GM12878 (cell line): Measurements from ENCODE around the gene PPEF1. TPM values are rescaled to one million over a fixed set of nuclear protein-coding genes. Genes with fewer than 3 reads are reported as not detected.
"Not testable (repeated sequence)": the region's sequence is repeated elsewhere in the genome, so short reads cannot be mapped to it uniquely, and the experiment has no call there.

ENCODE experiments used
- ATAC-seq: fragments of 200-7000 bp; cut with Tn5 transposase; 3 replicates; pipeline ENCODE4 v1.9.1; 2020; ENCODE audit warnings: mild to moderate bottlenecking, moderate library complexity
- BruUV-seq: library from RNA; stranded (reverse); fragments of 400-500 nt; replicated peaks from 2 replicates; lab custom pipeline; 2021; lab: Mats Ljungman, UMichigan
- CTCF ChIA-PET: fragments of 300-600 bp; sonication (Branson Sonifier 250); formaldehyde crosslinking; extraction: SDS; loops from one replicate; lab custom pipeline; 2021; ENCODE audit warnings: inconsistent platforms; lab: Yijun Ruan, JAX
- POLR2A ChIA-PET: fragments of 350-600 bp; formaldehyde crosslinking; extraction: SDS; loops from one replicate; lab custom pipeline; 2021; ENCODE audit warnings: inconsistent platforms; lab: Charles Lee
- RAD21 ChIA-PET: fragments of 300-600 bp; sonication (Branson Sonifier 250); formaldehyde crosslinking; loops from one replicate; lab custom pipeline; 2023; ENCODE audit warnings: antibody characterized with exemption; ENCODE audit not compliant: unreplicated experiment; lab: Charles Lee
- SMC1A ChIA-PET: fragments of 300-600 bp; sonication (Branson Sonifier 250); formaldehyde crosslinking; loops from one replicate; lab custom pipeline; 2023; ENCODE audit not compliant: unreplicated experiment, uncharacterized antibody; lab: Charles Lee
- DNase-seq: peaks from one replicate; pipeline ENCODE4 v3.0.0-alpha.2; 2011; ENCODE audit warnings: low read depth, low spot score
- FAIRE-seq: peaks from 3 replicates; lab custom pipeline; 2011; peaks lifted over from hg19 to GRCh38; lab: Jason Lieb, UNC
- H2AFZ ChIP-seq: 2 replicates; pipeline ENCODE4 v1.6.0; 2011; ENCODE audit warnings: low read depth, low read length, control low read depth; ENCODE audit not compliant: control insufficient read depth
- H3K27ac ChIP-seq: 2 replicates; pipeline ENCODE4 v1.5.1; 2011; ENCODE audit warnings: control low read depth; ENCODE audit not compliant: control insufficient read depth, insufficient read depth
- H3K27me3 ChIP-seq, 2 experiments: replicated peaks in 1 of 2; 2 replicates each; pipeline versions ENCODE4 v1.6.0 to v1.6.1; 2011; ENCODE audit warnings: low read length in 1 of 2; ENCODE audit not compliant: control insufficient read depth in 2 of 2, insufficient read depth in 2 of 2
- H3K36me3 ChIP-seq, 2 experiments: 2 replicates each; pipeline ENCODE4 v1.5.1; 2011; ENCODE audit warnings: low read length in 1 of 2; ENCODE audit not compliant: control insufficient read depth in 2 of 2, insufficient read depth in 2 of 2
- H3K4me1 ChIP-seq: 2 replicates; pipeline ENCODE4 v1.6.1; 2011; ENCODE audit warnings: mild to moderate bottlenecking, low read length, moderate library complexity, mixed read lengths; ENCODE audit not compliant: control insufficient read depth, insufficient read depth
- H3K4me2 ChIP-seq: 2 replicates; pipeline ENCODE4 v1.6.0; 2011; ENCODE audit warnings: control low read depth; ENCODE audit not compliant: control insufficient read depth, insufficient read depth
- H3K4me3 ChIP-seq: fragments of 200-600 bp; sonication (generic); 2 replicates; pipeline ENCODE4 v1.5.1; 2016
- H3K79me2 ChIP-seq: 2 replicates; pipeline ENCODE4 v1.6.0; 2011; ENCODE audit warnings: low read length; ENCODE audit not compliant: control insufficient read depth, insufficient read depth
- H3K9ac ChIP-seq: 2 replicates; pipeline ENCODE4 v1.8.0; 2011; ENCODE audit warnings: low read length, control low read depth, mixed read lengths; ENCODE audit not compliant: control insufficient read depth, insufficient read depth
- H3K9me3 ChIP-seq: replicated peaks from 3 replicates; pipeline ENCODE4 v1.5.1; 2011; ENCODE audit warnings: mild to moderate bottlenecking, low read length; ENCODE audit not compliant: control insufficient read depth, insufficient read depth
- H4K20me1 ChIP-seq: 2 replicates; pipeline ENCODE4 v1.6.0; 2011; ENCODE audit not compliant: control insufficient read depth, insufficient read depth
- ATF7 ChIP-seq: fragments of 450-650 bp; IDR thresholded peaks from 2 replicates; pipeline ENCODE4 v1.6.1; 2016; ENCODE audit warnings: low read depth, mild to moderate bottlenecking
- CHD4 ChIP-seq: fragments of 200-600 bp; sonication (generic); IDR thresholded peaks from 2 replicates; pipeline ENCODE4 v1.6.1; 2016; ENCODE audit warnings: mild to moderate bottlenecking
- NR2F1 ChIP-seq: fragments of 450-650 bp; conservative IDR thresholded peaks from 2 replicates; pipeline ENCODE4 v1.6.1; 2017; ENCODE audit warnings: mild to moderate bottlenecking
- SUZ12 ChIP-seq: fragments of 200-600 bp; sonication (generic); IDR thresholded peaks from one replicate; pipeline ENCODE4 v1.6.1; 2018; ENCODE audit warnings: antibody characterized with exemption, mild to moderate bottlenecking; ENCODE audit not compliant: unreplicated experiment
- TARDBP ChIP-seq: IDR thresholded peaks from 2 replicates; pipeline ENCODE4 v1.6.1; 2016; ENCODE audit warnings: borderline replicate concordance
- YY1 ChIP-seq: IDR thresholded peaks from 2 replicates; pipeline ENCODE4 v1.6.1; 2011; ENCODE audit warnings: low read depth, mild to moderate bottlenecking, low read length
- ZSCAN29 ChIP-seq: fragments of 450-650 bp; IDR thresholded peaks from 2 replicates; pipeline ENCODE4 v1.6.1; 2017; ENCODE audit warnings: mild to moderate bottlenecking, moderate library complexity
- WGBS: methylation state at CpG from one replicate; pipeline ENCODE4 v1.1.6; 2016; ENCODE audit warnings: low lambda C conversion rate; ENCODE audit not compliant: insufficient replicate concordance, insufficient coverage; ENCODE audit errors: missing lambda C conversion rate; 5-methylcytosine and 5-hydroxymethylcytosine counted together
- in situ Hi-C: fragments of 300-500 bp; cut with MboI; formaldehyde crosslinking; loops from 9 replicates; pipeline ENCODE4 v1.14.3; 2018; ENCODE audit warnings: mixed read lengths
- intact Hi-C: fragments of 100-400 bp; cut with micrococcal nuclease; formaldehyde crosslinking; loops from one replicate; pipeline ENCODE4 v1.14.2; 2022; ENCODE audit not compliant: unreplicated experiment
- polyA plus RNA-seq, 11 experiments: library from polyadenylated mRNA; depleted of rRNA in 4 of 11; unstranded in 6 of 11; stranded (reverse) in 5 of 11; fragments of >200 nt; fragmentation: Nextera tagmentation in 4 of 11; fragmentation: Illumina TruSeq in 1 of 11; extraction: Ambion mirVana in 4 of 11; extraction: Trizol in 1 of 11; gene quantifications; 1 replicate in 1 of 11; 2 replicates in 10 of 11; pipeline versions ENCODE4 v1.2.1 to v1.2.3, GENCODE V29; 2011 to 2016; ENCODE audit warnings: inconsistent platforms in 2 of 11, missing spikeins in 2 of 11, low read depth in 1 of 11
- total RNA-seq, 4 experiments: library from RNA; depleted of rRNA in 3 of 4; stranded (reverse); fragments of >200 nt in 3 of 4; fragmentation: Illumina TruSeq in 1 of 4; extraction: Trizol in 1 of 4; gene quantifications; 2 replicates each; pipeline versions ENCODE4 v1.2.1 to v1.2.3, GENCODE V29; 2013 to 2021
- TF ChIP-seq, protein P1 (sequence below): fragments of 450-650 bp; conservative IDR thresholded peaks from 2 replicates; pipeline ENCODE4 v1.6.1; 2017; ENCODE audit warnings: mild to moderate bottlenecking, moderate library complexity
- TF ChIP-seq, protein P2 (sequence below): fragments of 450-650 bp; IDR thresholded peaks from 2 replicates; pipeline ENCODE4 v1.6.1; 2017; ENCODE audit warnings: mild to moderate bottlenecking, moderate library complexity
- TF ChIP-seq, protein P3 (sequence below): fragments of 450-650 bp; IDR thresholded peaks from 2 replicates; pipeline ENCODE4 v1.6.1; 2018; ENCODE audit warnings: borderline replicate concordance, mild to moderate bottlenecking; ENCODE audit not compliant: partially characterized antibody

PPEF1 gene
- total and polyA plus RNA-seq, 10 of the 15 experiments (the other 5 are each of a cell fraction or from before 2014, with no cell fraction given): 0.24 to 2.2 (median 0.50) TPM

DNA sequence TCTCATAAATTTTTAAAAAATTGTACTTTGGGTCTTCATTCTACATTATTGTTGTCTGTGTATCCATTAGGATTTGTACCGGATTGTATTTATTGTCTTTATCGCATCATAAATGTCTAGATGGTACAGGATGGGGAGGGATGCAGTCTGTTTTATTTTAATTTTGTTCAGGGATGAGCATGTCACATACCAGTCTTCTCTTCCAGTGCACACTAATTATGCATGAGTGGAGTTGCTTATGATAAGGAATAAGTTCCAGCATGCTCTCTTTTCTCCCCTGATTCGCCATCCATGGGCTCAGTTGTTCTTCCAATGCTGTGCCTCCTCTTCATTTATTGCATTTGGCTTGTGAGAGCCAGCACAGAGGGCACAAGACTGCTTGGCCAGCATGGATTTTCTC is 54.3 kb downstream of the PPEF1 start (continued):
- TF ChIP-seq NR2F1: no peak
- TF ChIP-seq, protein P1, sequence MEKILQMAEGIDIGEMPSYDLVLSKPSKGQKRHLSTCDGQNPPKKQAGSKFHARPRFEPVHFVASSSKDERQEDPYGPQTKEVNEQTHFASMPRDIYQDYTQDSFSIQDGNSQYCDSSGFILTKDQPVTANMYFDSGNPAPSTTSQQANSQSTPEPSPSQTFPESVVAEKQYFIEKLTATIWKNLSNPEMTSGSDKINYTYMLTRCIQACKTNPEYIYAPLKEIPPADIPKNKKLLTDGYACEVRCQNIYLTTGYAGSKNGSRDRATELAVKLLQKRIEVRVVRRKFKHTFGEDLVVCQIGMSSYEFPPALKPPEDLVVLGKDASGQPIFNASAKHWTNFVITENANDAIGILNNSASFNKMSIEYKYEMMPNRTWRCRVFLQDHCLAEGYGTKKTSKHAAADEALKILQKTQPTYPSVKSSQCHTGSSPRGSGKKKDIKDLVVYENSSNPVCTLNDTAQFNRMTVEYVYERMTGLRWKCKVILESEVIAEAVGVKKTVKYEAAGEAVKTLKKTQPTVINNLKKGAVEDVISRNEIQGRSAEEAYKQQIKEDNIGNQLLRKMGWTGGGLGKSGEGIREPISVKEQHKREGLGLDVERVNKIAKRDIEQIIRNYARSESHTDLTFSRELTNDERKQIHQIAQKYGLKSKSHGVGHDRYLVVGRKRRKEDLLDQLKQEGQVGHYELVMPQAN: no peak
- TF ChIP-seq, protein P2, sequence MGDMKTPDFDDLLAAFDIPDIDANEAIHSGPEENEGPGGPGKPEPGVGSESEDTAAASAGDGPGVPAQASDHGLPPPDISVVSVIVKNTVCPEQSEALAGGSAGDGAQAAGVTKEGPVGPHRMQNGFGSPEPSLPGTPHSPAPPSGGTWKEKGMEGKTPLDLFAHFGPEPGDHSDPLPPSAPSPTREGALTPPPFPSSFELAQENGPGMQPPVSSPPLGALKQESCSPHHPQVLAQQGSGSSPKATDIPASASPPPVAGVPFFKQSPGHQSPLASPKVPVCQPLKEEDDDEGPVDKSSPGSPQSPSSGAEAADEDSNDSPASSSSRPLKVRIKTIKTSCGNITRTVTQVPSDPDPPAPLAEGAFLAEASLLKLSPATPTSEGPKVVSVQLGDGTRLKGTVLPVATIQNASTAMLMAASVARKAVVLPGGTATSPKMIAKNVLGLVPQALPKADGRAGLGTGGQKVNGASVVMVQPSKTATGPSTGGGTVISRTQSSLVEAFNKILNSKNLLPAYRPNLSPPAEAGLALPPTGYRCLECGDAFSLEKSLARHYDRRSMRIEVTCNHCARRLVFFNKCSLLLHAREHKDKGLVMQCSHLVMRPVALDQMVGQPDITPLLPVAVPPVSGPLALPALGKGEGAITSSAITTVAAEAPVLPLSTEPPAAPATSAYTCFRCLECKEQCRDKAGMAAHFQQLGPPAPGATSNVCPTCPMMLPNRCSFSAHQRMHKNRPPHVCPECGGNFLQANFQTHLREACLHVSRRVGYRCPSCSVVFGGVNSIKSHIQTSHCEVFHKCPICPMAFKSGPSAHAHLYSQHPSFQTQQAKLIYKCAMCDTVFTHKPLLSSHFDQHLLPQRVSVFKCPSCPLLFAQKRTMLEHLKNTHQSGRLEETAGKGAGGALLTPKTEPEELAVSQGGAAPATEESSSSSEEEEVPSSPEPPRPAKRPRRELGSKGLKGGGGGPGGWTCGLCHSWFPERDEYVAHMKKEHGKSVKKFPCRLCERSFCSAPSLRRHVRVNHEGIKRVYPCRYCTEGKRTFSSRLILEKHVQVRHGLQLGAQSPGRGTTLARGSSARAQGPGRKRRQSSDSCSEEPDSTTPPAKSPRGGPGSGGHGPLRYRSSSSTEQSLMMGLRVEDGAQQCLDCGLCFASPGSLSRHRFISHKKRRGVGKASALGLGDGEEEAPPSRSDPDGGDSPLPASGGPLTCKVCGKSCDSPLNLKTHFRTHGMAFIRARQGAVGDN: no peak
- no peak for TF ChIP-seq ATF7
- TF ChIP-seq, protein P3, sequence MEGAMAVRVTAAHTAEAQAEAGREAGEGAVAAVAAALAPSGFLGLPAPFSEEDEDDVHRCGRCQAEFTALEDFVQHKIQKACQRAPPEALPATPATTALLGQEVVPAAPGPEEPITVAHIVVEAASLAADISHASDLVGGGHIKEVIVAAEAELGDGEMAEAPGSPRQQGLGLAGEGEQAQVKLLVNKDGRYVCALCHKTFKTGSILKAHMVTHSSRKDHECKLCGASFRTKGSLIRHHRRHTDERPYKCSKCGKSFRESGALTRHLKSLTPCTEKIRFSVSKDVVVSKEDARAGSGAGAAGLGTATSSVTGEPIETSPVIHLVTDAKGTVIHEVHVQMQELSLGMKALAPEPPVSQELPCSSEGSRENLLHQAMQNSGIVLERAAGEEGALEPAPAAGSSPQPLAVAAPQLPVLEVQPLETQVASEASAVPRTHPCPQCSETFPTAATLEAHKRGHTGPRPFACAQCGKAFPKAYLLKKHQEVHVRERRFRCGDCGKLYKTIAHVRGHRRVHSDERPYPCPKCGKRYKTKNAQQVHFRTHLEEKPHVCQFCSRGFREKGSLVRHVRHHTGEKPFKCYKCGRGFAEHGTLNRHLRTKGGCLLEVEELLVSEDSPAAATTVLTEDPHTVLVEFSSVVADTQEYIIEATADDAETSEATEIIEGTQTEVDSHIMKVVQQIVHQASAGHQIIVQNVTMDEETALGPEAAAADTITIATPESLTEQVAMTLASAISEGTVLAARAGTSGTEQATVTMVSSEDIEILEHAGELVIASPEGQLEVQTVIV: no peak
- TF ChIP-seq YY1: no peak
- TF ChIP-seq SUZ12: no peak
- TF ChIP-seq TARDBP: no peak
- TF ChIP-seq CHD4: no peak
- no peak for TF ChIP-seq ZSCAN29

DNA sequence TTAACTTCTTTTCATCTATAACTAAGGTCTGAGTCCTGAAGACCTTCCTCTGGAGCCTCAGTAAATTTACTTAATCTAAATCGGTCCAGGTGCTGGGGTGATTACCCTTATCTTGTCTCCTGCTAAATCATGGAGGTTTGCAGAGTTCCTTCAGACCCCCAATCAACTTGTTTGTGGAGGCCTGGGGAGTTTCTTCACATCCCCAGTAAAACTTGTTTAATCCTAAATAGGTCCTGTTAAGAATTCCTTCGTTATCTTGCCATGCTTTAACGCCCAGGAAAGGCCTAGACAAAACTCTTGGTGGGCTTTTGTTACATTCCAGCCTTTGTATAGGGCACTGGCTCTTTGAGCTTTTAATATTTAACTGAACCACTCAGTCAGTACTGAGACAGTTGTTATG is 55.7 kb downstream of the PPEF1 start:
- CTCF ChIA-PET: not testable (repeated sequence)

More for the DNA sequence above, 55.7 kb downstream of the PPEF1 start:
- H3K9ac ChIP-seq, H3K4me3 ChIP-seq, RAD21 ChIA-PET, H3K36me3 ChIP-seq, in situ Hi-C loops, POLR2A ChIA-PET, ATAC-seq, BruUV-seq, H2AFZ ChIP-seq, H3K4me2 ChIP-seq, H3K27ac ChIP-seq, DNase-seq, H4K20me1 ChIP-seq, H3K9me3 ChIP-seq, SMC1A ChIA-PET, FAIRE-seq, H3K4me1 ChIP-seq, H3K79me2 ChIP-seq, H3K27me3 ChIP-seq: not testable (repeated sequence)
- intact Hi-C loops: loop anchor here (10.0 kb wide), 1 partner anchor 368 kb away; no protein-coding TSS in a partner anchor
- WGBS: 44% methylated on average over 3 of the region's 3 CpGs
